ENCODE measurements around the gene CFAP100. TPM values are rescaled to one million over a fixed set of nuclear protein-coding genes. Genes with fewer than 3 reads are reported as not detected.

Gene CFAP100
- total RNA-seq, 1 experiment from 2014 or later = not detected

- TF ChIP-seq REST (IDR thresholded peaks at IDR 0.05; ENCODE audit: low read depth) = no peak
Observed at GRCh38 chr3:126394179-126394976, at the start of gene CFAP100 (continued).

GRCh38 chr3:126345231-126345630 is 49.5 kb upstream of the CFAP100 start:
- H3K27ac ChIP-seq (ENCODE audit: low read depth, low read length) = no peak overlapping the region
- no peaks in the 10 kb centered on the region for H3K9me2 ChIP-seq (ENCODE audit: insufficient read depth)
- no peaks in the 10 kb centered on the region for H3K27me3 ChIP-seq (ENCODE audit: insufficient read depth, low read length)
- DNase-seq (ENCODE audit: low read depth, low spot score) (no peak), ATAC-seq (no peak)
- H3K9me3 ChIP-seq (ENCODE audit: control insufficient read depth in 1 of 2, insufficient read depth in 1 of 2, low read depth in 1 of 2, low read length in 2 of 2) = no peaks in the 10 kb centered on the region
- H4K20me1 ChIP-seq (ENCODE audit: insufficient read depth) = no peaks in the 10 kb centered on the region
- RAD21 ChIA-PET (ENCODE audit: low non-redundant PET in 1 of 2, low total read pairs in 2 of 2, uncharacterized antibody in 2 of 2, unreplicated experiment in 2 of 2) = no interaction called here
- intact Hi-C loops (cut with micrococcal nuclease) = no loop called here
- no peak overlapping the region for H3K9ac ChIP-seq (ENCODE audit: low read length)
- H3K79me2 ChIP-seq (ENCODE audit: insufficient read depth, low read length) = no peaks in the 10 kb centered on the region
- BruUV-seq (replicated peaks) = no TSS peak
- no peak overlapping the region for H3K4me2 ChIP-seq (ENCODE audit: low read length)
- CTCF ChIA-PET = no interaction called here
- POLR2A ChIA-PET = no interaction called here
- no peak overlapping the region for H2AFZ ChIP-seq (ENCODE audit: low read depth, low read length, poor library complexity, severe bottlenecking)
- no peak overlapping the region for H3K4me3 ChIP-seq (replicated peaks in 1 of 2; ENCODE audit: low read depth in 1 of 2, low read length in 2 of 2)
- no peaks in the 10 kb centered on the region for H3K36me3 ChIP-seq (ENCODE audit: control insufficient read depth in 1 of 2, insufficient read depth in 2 of 2, low read length in 2 of 2)
- H3K4me1 ChIP-seq (ENCODE audit: control insufficient read depth in 1 of 2, insufficient read depth in 2 of 2, low read length in 2 of 2) = no peaks in the 10 kb centered on the region
- TF ChIP-seq SIN3A (IDR thresholded peaks at IDR 0.05; ENCODE audit: low read depth) = no peak
- TF ChIP-seq EZH2 (IDR thresholded peaks at IDR 0.05) = no peak
- TF ChIP-seq POLR2A (IDR thresholded peaks at IDR 0.05; ENCODE audit: borderline replicate concordance, extremely low read depth, insufficient read depth, insufficient read length) = no peak
- TF ChIP-seq EZH2phosphoT487 (IDR thresholded peaks at IDR 0.05; ENCODE audit: borderline replicate concordance) = no peak
- no peak for TF ChIP-seq ELF1 (IDR thresholded peaks at IDR 0.05; ENCODE audit: borderline replicate concordance, low read depth)
- TF ChIP-seq YY1 (IDR thresholded peaks at IDR 0.05; ENCODE audit: extremely low read depth, insufficient replicate concordance, low read depth, low read length) = no peak
- TF ChIP-seq TCF7L2 (IDR thresholded peaks at IDR 0.05; ENCODE audit: borderline replicate concordance, extremely low read depth, insufficient read depth, insufficient read length) = no peak
- TF ChIP-seq SP1 (IDR thresholded peaks at IDR 0.05; ENCODE audit: low read depth) = no peak
- TF ChIP-seq CEBPB (IDR thresholded peaks at IDR 0.05; ENCODE audit: low read depth) = no peak
- TF ChIP-seq POLR2AphosphoS5 (IDR thresholded peaks at IDR 0.05; ENCODE audit: low read depth, low read length) = no peak
- TF ChIP-seq EGR1 (IDR thresholded peaks at IDR 0.05; ENCODE audit: low read depth) = no peak
- no peak for TF ChIP-seq ZBTB33 (IDR thresholded peaks at IDR 0.05; ENCODE audit: extremely low read depth, insufficient replicate concordance, low read length)
- no peak for TF ChIP-seq JUND (IDR thresholded peaks at IDR 0.05)
- TF ChIP-seq CBX3 (IDR thresholded peaks at IDR 0.05; ENCODE audit: low read depth) = no peak
- no peak for TF ChIP-seq SRF (IDR thresholded peaks at IDR 0.05; ENCODE audit: low read depth)
- TF ChIP-seq FOSL1 (IDR thresholded peaks at IDR 0.05; ENCODE audit: low read depth) = no peak
- TF ChIP-seq ZNF274 (IDR thresholded peaks at IDR 0.05; ENCODE audit: low read depth, low read length) = no peak
- TF ChIP-seq ATF3 (IDR thresholded peaks at IDR 0.05) = no peak
